ENCODE measurements around the gene PCDHGC5. TPM values are rescaled to one million over a fixed set of nuclear protein-coding genes. Genes with fewer than 3 reads are reported as not detected.

PCDHGC5 gene
- total RNA-seq, 3 donors from 2014 or later (not counting 1 experiment from before 2014, with no cell fraction given) = 0.31 to 0.97 (median 0.50) TPM

DNA sequence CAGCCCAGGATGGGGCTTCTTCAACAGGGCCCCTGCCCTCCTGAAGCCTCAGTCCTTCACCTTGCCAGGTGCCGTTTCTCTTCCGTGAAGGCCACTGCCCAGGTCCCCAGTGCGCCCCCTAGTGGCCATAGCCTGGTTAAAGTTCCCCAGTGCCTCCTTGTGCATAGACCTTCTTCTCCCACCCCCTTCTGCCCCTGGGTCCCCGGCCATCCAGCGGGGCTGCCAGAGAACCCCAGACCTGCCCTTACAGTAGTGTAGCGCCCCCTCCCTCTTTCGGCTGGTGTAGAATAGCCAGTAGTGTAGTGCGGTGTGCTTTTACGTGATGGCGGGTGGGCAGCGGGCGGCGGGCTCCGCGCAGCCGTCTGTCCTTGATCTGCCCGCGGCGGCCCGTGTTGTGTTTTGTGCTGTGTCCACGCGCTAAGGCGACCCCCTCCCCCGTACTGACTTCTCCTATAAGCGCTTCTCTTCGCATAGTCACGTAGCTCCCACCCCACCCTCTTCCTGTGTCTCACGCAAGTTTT is 23.6 kb downstream of the PCDHGC5 start:
- H3K27ac ChIP-seq (ENCODE audit: low read length) = no peak overlapping the region
- peak; percentile 82 to 88 for DNase-seq
- intact Hi-C loops (cut with micrococcal nuclease) = loop anchor here (5.0 kb wide), 2 partner anchors 100 to 185 kb away; partner anchors contain the start of gene PCDHGA10

DNA sequence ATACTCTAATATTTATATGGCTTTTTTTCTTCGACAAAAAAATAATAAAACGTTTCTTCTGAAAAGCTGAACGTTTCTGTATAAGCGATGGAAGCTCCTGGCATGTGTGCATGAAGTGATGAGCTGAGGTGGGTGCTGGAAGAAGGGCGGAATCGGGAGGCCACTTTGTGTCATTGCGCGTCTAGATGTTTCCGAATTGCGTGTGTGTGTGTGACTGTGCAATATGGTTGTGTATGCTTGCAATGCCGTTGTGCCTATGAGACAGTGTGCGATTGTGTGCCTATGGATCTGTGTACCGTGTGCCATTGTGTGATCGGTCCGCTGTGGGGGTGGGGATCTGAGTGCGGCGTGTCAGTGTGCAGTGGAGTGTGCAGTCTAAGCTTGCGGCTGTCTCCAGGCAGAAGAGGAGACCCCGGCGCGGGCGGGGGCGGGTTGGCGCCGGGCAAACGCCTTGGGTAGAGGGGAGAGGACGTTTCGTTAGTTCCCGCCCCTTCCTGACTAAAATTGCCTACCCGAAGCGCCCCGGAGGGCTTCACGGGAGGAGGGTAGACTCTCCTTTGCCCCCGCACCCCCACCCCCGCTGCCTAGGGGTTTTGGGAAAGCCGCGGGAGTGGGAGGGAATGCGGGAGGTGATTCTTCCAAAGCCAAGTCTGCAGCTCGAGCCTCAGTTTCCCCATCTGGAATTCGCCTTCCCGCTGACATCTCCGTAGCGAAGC is 24.2 kb downstream of the PCDHGC5 start:
- peak overlapping the region; percentile 22 for H3K4me3 ChIP-seq (ENCODE audit: low read length)
- 11% methylated on average over 43 of the region's 43 CpGs for WGBS (ENCODE audit: insufficient coverage)
- Mint-ChIP-seq H3K27me3 (ENCODE audit: low read depth in 2 of 2) (no peaks in the 10 kb centered on the region), H3K4me3 (peak overlapping the region; percentile 95), H3K36me3 (peaks cover 3% of the 10 kb centered on the region), H3K27ac (peak overlapping the region; percentile 74 to 82), H3K4me1 (peaks cover 58 to 61% of the 10 kb centered on the region in 2 donors), H3K9me3 (no peaks in the 10 kb centered on the region)
- peaks cover 65% of the 10 kb centered on the region for H3K4me1 ChIP-seq (ENCODE audit: control insufficient read depth, insufficient read depth, low read length)
- H3K36me3 ChIP-seq (ENCODE audit: control insufficient read depth, insufficient read depth, low read length) = peaks cover 35% of the 10 kb centered on the region
- ATAC-seq = peak; percentile 19 to 31 (median 30)
- H3K27ac ChIP-seq (ENCODE audit: low read length) = no peak overlapping the region
- DNase-seq = peak in 1 of 2 donors; percentile 54
- intact Hi-C loops (cut with micrococcal nuclease) = loop anchor here (5.0 kb wide), 2 partner anchors 101 to 186 kb away; partner anchors contain the start of gene PCDHGA10
- H3K27me3 ChIP-seq (ENCODE audit: control insufficient read depth, insufficient read depth, low read length) = no peaks in the 10 kb centered on the region
- no peak for TF ChIP-seq CTCF (IDR thresholded peaks at IDR 0.05)
- H3K9me3 ChIP-seq (ENCODE audit: control insufficient read depth, insufficient read depth, low read length) = no peaks in the 10 kb centered on the region

More for the DNA sequence above, 23.6 kb downstream of the PCDHGC5 start:
- Mint-ChIP-seq H3K27ac (peak overlapping the region; percentile 74 to 82), H3K9me3 (no peaks in the 10 kb centered on the region), H3K4me3 (peak overlapping the region; percentile 95), H3K36me3 (no peaks in the 10 kb centered on the region), H3K27me3 (ENCODE audit: low read depth in 2 of 2) (no peaks in the 10 kb centered on the region), H3K4me1 (peaks cover 54 to 61% of the 10 kb centered on the region in 2 donors)
- peaks cover 30% of the 10 kb centered on the region for H3K36me3 ChIP-seq (ENCODE audit: control insufficient read depth, insufficient read depth, low read length)
- H3K4me1 ChIP-seq (ENCODE audit: control insufficient read depth, insufficient read depth, low read length) = peaks cover 70% of the 10 kb centered on the region
- TF ChIP-seq CTCF (IDR thresholded peaks at IDR 0.05) = peak; percentile 94
- peak overlapping the region; percentile 22 for H3K4me3 ChIP-seq (ENCODE audit: low read length)
- ATAC-seq = peak; percentile 46 to 76 (median 67)
- no peaks in the 10 kb centered on the region for H3K9me3 ChIP-seq (ENCODE audit: control insufficient read depth, insufficient read depth, low read length)
- no peaks in the 10 kb centered on the region for H3K27me3 ChIP-seq (ENCODE audit: control insufficient read depth, insufficient read depth, low read length)
- WGBS (ENCODE audit: insufficient coverage) = 7% methylated on average over 27 of the region's 28 CpGs

GRCh38 chr5:141513627-141514329 is 24.9 kb downstream of the PCDHGC5 start:
- Mint-ChIP-seq H3K4me1 (peaks cover 60 to 61% of the 10 kb centered on the region in 2 donors), H3K27me3 (ENCODE audit: low read depth in 2 of 2) (no peaks in the 10 kb centered on the region), H3K9me3 (no peaks in the 10 kb centered on the region), H3K27ac (peak overlapping the region; percentile 74 to 82), H3K4me3 (peak overlapping the region; percentile 95), H3K36me3 (peaks cover 7% of the 10 kb centered on the region)
- DNase-seq (peak; percentile 39 to 50), ATAC-seq (peak; percentile 27 to 47 (median 28))
- Histone ChIP-seq H3K27me3 (ENCODE audit: control insufficient read depth, insufficient read depth, low read length) (no peaks in the 10 kb centered on the region), H3K4me1 (ENCODE audit: control insufficient read depth, insufficient read depth, low read length) (peaks cover 59% of the 10 kb centered on the region), H3K36me3 (ENCODE audit: control insufficient read depth, insufficient read depth, low read length) (peaks cover 38% of the 10 kb centered on the region), H3K27ac (ENCODE audit: low read length) (no peak overlapping the region), H3K4me3 (ENCODE audit: low read length) (peak overlapping the region; percentile 22), H3K9me3 (ENCODE audit: control insufficient read depth, insufficient read depth, low read length) (no peaks in the 10 kb centered on the region)
- intact Hi-C loops (cut with micrococcal nuclease) = loop anchor here (5.0 kb wide), 2 partner anchors 101 to 186 kb away; partner anchors contain the start of gene PCDHGA10
- WGBS (ENCODE audit: insufficient coverage) = 26% methylated on average over 29 of the region's 29 CpGs
- TF ChIP-seq CTCF (IDR thresholded peaks at IDR 0.05) = no peak

Data from natural killer cell (primary cell).